Measurements from ENCODE around the gene KCTD21.

KCTD21 gene

DNA sequence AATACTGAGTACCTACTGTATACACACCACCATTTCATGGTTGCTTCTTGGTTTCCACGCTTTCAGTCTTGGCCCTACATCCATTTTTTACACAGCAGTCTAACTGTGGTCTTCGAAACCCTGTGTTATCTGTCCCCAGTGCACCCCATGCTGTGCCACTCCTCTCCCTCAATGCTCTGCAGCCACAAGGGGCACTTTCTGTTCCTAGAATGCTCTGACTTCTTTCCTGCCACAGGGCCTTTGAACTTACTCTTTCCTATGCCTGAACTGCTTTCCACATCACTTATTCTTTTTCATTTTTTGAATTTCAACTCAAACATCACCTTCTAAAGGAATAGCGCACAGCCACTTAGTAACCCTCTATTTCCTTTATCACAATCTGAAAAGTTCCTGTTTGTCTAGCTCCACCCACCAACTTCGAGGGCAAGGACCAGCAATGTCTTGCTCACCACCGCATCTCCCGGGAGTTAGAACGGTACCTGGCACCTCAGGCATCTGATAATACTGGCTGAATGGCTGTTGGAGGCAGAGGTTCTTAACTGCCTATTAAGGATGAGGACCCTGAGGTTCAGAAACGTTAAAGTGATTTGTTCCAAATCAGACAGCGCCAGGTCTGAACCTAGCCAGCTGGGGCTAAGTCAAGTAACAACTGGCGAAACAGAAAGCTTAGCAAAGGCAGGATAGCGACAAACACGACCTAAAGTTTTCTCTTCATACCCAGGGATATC is 49.6 kb downstream of the KCTD21 start:
- peak; percentile 46 to 51 for DNase-seq

GRCh38 chr11:78138291-78138690 is 50.1 kb downstream of the KCTD21 start:
- DNase-seq, result no peak

DNA sequence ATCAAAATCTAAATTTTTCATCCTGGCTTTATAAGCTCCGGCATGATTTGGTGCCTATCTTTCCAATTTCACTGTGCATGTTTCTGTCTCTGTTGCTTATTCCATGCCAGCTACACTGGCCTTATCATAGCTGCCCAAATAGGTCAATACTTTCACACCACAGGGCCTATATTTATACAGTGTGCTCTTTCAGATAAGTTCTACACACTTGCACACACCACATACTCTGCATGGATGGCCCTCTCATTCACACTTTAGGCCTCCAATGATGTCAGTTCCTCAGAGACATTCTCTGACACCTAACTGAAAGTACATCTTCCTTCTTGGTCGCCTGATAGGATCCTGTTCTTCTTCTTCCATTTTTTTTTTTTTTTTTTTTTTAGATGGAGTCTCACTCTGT is 56.0 kb downstream of the KCTD21 start:
- no peak for DNase-seq

- DNase-seq, result no peak
These were observed 56.5 kb downstream of the KCTD21 start for GRCh38 chr11:78131956-78132355.

GRCh38 chr11:78127403-78127802 is 61.0 kb downstream of the KCTD21 start:
- no peak for DNase-seq

All from activated CD4-positive, alpha-beta T cell treated with anti-CD3 and anti-CD28 coated beads for 4 hours (primary cell).